Measurements from ENCODE around the gene COL6A1. TPM values are rescaled to one million over a fixed set of nuclear protein-coding genes. Genes with fewer than 3 reads are reported as not detected.

COL6A1 gene
- total and polyA plus RNA-seq, 2 of the 13 experiments (the other 11 are each of a cell fraction or from before 2014, with no cell fraction given) = 3.1 to 4.8 TPM

DNA sequence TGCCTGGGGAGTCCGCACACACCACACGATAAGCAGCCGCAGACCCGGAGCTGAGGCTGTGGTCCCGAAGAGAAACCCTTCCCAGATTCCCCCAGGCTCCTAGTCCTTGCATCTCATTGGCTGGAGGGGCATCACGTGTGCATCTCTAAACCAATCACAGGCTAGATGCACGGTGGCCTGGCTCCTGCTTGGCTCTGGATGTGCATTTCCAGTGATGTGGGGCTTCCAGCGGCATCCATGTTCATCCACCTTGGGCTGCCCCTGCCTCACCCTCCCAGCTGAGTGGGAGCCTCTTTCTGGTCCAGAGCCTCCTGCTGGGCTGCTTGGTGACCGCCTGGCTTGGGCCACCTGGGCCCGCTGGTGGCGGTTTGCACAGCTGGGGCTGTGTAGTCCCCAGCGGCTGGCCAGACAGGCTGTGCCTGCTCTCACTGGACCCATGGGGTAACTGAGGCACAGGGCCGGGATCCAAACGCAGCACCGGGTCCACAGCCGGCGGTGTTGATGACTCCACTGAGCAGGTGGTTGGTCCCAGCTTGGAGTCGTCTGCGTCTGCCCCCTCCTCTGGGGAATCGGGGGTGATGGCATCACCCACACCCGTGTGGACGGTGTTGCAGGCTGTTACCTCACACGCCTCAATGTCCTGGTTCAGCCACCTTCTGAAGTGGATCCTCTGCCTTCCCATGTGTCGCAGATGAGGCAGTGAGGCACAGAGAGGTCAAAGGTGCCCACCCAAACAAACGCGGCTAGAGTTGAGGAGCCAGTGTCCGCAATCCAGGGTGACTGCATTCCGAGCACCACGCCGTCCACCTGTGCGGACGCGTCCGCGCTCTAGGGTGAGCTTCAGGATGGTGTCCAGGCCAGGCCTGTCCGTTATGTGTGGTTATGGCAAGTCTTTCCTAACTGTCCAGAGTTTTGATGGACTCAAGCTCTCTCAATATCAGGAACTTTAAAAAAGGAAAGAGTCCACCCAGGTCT is 41.3 kb downstream of the COL6A1 start (continued):
- TF ChIP-seq, protein P1, sequence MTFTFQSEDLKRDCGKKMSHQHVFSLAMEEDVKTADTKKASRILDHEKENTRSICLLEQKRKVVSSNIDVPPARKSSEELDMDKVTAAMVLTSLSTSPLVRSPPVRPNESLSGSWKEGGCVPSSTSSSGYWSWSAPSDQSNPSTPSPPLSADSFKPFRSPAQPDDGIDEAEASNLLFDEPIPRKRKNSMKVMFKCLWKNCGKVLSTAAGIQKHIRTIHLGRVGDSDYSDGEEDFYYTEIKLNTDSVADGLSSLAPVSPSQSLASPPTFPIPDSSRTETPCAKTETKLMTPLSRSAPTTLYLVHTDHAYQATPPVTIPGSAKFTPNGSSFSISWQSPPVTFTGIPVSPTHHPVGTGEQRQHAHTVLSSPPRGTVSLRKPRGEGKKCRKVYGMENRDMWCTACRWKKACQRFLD (CRISPR knock-in tag; IDR thresholded peaks at IDR 0.05; ENCODE audit: borderline replicate concordance) = no peak
- TF ChIP-seq, protein P2, sequence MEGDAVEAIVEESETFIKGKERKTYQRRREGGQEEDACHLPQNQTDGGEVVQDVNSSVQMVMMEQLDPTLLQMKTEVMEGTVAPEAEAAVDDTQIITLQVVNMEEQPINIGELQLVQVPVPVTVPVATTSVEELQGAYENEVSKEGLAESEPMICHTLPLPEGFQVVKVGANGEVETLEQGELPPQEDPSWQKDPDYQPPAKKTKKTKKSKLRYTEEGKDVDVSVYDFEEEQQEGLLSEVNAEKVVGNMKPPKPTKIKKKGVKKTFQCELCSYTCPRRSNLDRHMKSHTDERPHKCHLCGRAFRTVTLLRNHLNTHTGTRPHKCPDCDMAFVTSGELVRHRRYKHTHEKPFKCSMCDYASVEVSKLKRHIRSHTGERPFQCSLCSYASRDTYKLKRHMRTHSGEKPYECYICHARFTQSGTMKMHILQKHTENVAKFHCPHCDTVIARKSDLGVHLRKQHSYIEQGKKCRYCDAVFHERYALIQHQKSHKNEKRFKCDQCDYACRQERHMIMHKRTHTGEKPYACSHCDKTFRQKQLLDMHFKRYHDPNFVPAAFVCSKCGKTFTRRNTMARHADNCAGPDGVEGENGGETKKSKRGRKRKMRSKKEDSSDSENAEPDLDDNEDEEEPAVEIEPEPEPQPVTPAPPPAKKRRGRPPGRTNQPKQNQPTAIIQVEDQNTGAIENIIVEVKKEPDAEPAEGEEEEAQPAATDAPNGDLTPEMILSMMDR (CRISPR knock-in tag; IDR thresholded peaks at IDR 0.05) = 0 out of 2 replicates have a peak, but pooled peaks have one; percentile 6
- TF ChIP-seq ZNF337 (CRISPR knock-in tag; IDR thresholded peaks at IDR 0.05; ENCODE audit: borderline replicate concordance, low read depth) (no peak), KLF15 (CRISPR knock-in tag; IDR thresholded peaks at IDR 0.05; ENCODE audit: borderline replicate concordance) (no peak), JDP2 (CRISPR knock-in tag; IDR thresholded peaks at IDR 0.05; ENCODE audit: borderline replicate concordance) (no peak), TAF15 (IDR thresholded peaks at IDR 0.05; ENCODE audit: low read depth, low read length, poor library complexity, severe bottlenecking) (no peak), NFYB (CRISPR knock-in tag; IDR thresholded peaks at IDR 0.05) (peak; percentile 65)
- TF ChIP-seq, protein P3, sequence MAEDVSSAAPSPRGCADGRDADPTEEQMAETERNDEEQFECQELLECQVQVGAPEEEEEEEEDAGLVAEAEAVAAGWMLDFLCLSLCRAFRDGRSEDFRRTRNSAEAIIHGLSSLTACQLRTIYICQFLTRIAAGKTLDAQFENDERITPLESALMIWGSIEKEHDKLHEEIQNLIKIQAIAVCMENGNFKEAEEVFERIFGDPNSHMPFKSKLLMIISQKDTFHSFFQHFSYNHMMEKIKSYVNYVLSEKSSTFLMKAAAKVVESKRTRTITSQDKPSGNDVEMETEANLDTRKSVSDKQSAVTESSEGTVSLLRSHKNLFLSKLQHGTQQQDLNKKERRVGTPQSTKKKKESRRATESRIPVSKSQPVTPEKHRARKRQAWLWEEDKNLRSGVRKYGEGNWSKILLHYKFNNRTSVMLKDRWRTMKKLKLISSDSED (CRISPR knock-in tag; IDR thresholded peaks at IDR 0.05) = no peak
- TF ChIP-seq, protein P4, sequence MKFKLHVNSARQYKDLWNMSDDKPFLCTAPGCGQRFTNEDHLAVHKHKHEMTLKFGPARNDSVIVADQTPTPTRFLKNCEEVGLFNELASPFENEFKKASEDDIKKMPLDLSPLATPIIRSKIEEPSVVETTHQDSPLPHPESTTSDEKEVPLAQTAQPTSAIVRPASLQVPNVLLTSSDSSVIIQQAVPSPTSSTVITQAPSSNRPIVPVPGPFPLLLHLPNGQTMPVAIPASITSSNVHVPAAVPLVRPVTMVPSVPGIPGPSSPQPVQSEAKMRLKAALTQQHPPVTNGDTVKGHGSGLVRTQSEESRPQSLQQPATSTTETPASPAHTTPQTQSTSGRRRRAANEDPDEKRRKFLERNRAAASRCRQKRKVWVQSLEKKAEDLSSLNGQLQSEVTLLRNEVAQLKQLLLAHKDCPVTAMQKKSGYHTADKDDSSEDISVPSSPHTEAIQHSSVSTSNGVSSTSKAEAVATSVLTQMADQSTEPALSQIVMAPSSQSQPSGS (CRISPR knock-in tag; IDR thresholded peaks at IDR 0.05) = no peak

Measured in HepG2 (cell line).